GM23338 (cell line): Measurements from ENCODE around the gene NGB. TPM values are rescaled to one million over a fixed set of nuclear protein-coding genes. Genes with fewer than 3 reads are reported as not detected.

Experiments
- ATAC-seq: fragments of 200-7000 bp; cut with Tn5 transposase; 3 replicates; pipeline ENCODE4 v1.9.1; 2020
- DNase-seq: peaks from one replicate; pipeline ENCODE4 v3.0.0-alpha.2; 2015; ENCODE audit warnings: low spot score
- H2AFZ ChIP-seq: fragments of 200-600 bp; sonication (generic); 2 replicates; pipeline ENCODE4 v1.8.0; 2016; ENCODE audit warnings: antibody characterized with exemption, mild to moderate bottlenecking, moderate library complexity
- H3F3A ChIP-seq: fragments of 200-600 bp; sonication (generic); replicated peaks from 2 replicates; pipeline ENCODE4 v1.8.0; 2017; ENCODE audit warnings: antibody characterized with exemption, mixed run types, low read depth
- H3K27ac ChIP-seq: fragments of 200-600 bp; sonication (generic); 2 replicates; pipeline ENCODE4 v1.6.1; 2016; ENCODE audit warnings: low read depth
- H3K27me3 ChIP-seq: fragments of 200-600 bp; sonication (generic); 2 replicates; pipeline ENCODE4 v1.8.0; 2016; ENCODE audit warnings: mild to moderate bottlenecking, mixed run types, moderate library complexity; ENCODE audit not compliant: insufficient read depth
- H3K36me3 ChIP-seq: fragments of 200-600 bp; sonication (generic); 2 replicates; pipeline ENCODE4 v1.8.0; 2016; ENCODE audit warnings: mild to moderate bottlenecking; ENCODE audit not compliant: insufficient read depth
- H3K4me1 ChIP-seq: fragments of 200-600 bp; sonication (generic); 2 replicates; pipeline ENCODE4 v1.8.0; 2016; ENCODE audit warnings: mild to moderate bottlenecking, moderate library complexity; ENCODE audit not compliant: insufficient read depth
- H3K4me2 ChIP-seq: fragments of 200-600 bp; sonication (generic); 2 replicates; pipeline ENCODE4 v1.7.1; 2017; ENCODE audit warnings: mixed run types
- H3K4me3 ChIP-seq: fragments of 200-600 bp; sonication (generic); 2 replicates; pipeline ENCODE4 v1.6.1; 2016; ENCODE audit warnings: mixed run types
- H3K79me2 ChIP-seq: fragments of 200-600 bp; sonication (generic); replicated peaks from 2 replicates; pipeline ENCODE4 v1.8.0; 2017; ENCODE audit warnings: mild to moderate bottlenecking; ENCODE audit not compliant: insufficient read depth
- H3K9me2 ChIP-seq: fragments of 200-600 bp; sonication (generic); 2 replicates; pipeline ENCODE4 v1.8.0; 2017; ENCODE audit not compliant: insufficient read depth
- H4K20me1 ChIP-seq: fragments of 200-600 bp; sonication (generic); replicated peaks from 2 replicates; pipeline ENCODE4 v1.8.0; 2017; ENCODE audit warnings: mild to moderate bottlenecking; ENCODE audit not compliant: insufficient read depth
- H3K27ac Mint-ChIP-seq: 2 replicates; pipeline ENCODE4 v1.8.0; 2020; ENCODE audit warnings: inconsistent platforms, mild to moderate bottlenecking, moderate library complexity, mixed read lengths
- H3K27me3 Mint-ChIP-seq: 3 replicates; pipeline ENCODE4 v1.8.0; 2022; ENCODE audit warnings: low read depth, mild to moderate bottlenecking, moderate library complexity, mixed read lengths, inconsistent platforms; ENCODE audit not compliant: insufficient read depth, poor library complexity
- H3K36me3 Mint-ChIP-seq: 3 replicates; pipeline ENCODE4 v1.8.0; 2021; ENCODE audit warnings: low read depth, mild to moderate bottlenecking, inconsistent platforms, moderate library complexity, mixed read lengths
- H3K4me1 Mint-ChIP-seq: 3 replicates; pipeline ENCODE4 v1.8.0; 2020; ENCODE audit warnings: mild to moderate bottlenecking, inconsistent platforms, mixed read lengths
- H3K4me3 Mint-ChIP-seq: 3 replicates; pipeline ENCODE4 v1.8.0; 2021; ENCODE audit warnings: moderate library complexity, mild to moderate bottlenecking, inconsistent platforms, mixed read lengths
- H3K9me3 Mint-ChIP-seq: 3 replicates; pipeline ENCODE4 v1.8.0; 2020; ENCODE audit warnings: moderate library complexity, mild to moderate bottlenecking, inconsistent platforms, mixed read lengths
- CREB1 ChIP-seq: fragments of 250-450 bp; sonication (Bioruptor Pico); IDR thresholded peaks from 2 replicates; pipeline ENCODE4 v1.5.0; 2020; ENCODE audit warnings: low read depth, mild to moderate bottlenecking, moderate library complexity
- CTCF ChIP-seq, 2 experiments: fragments of 200-600 bp in 1 of 2; sonication (generic) in 1 of 2; conservative IDR thresholded peaks; 2 replicates each; pipeline versions ENCODE4 v1.5.1 to v1.6.1; 2016 to 2017; ENCODE audit warnings: antibody characterized with exemption in 2 of 2, low read depth in 2 of 2, mild to moderate bottlenecking in 2 of 2, moderate library complexity in 1 of 2
- EZH2 ChIP-seq: fragments of 200-600 bp; sonication (generic); IDR thresholded peaks from one replicate; pipeline ENCODE4 v1.8.0; 2017; ENCODE audit warnings: antibody characterized with exemption, mild to moderate bottlenecking, low read depth; ENCODE audit not compliant: unreplicated experiment
- POLR2AphosphoS5 ChIP-seq: IDR thresholded peaks from 2 replicates; pipeline ENCODE4 v1.6.1; 2016; ENCODE audit warnings: antibody characterized with exemption, low read depth
- STAT1 ChIP-seq: IDR thresholded peaks from one replicate; pipeline ENCODE4 v1.6.1; 2016; ENCODE audit warnings: antibody characterized with exemption; ENCODE audit not compliant: unreplicated experiment
- ZNF114 ChIP-seq: fragments of 250-450 bp; sonication (Bioruptor Pico); IDR thresholded peaks from 2 replicates; pipeline ENCODE4 v1.5.0; 2020; ENCODE audit warnings: mild to moderate bottlenecking, moderate library complexity
- ZNF462 ChIP-seq: fragments of 250-450 bp; sonication (Bioruptor Pico); IDR thresholded peaks from 2 replicates; pipeline ENCODE4 v1.5.0; 2020; ENCODE audit warnings: mild to moderate bottlenecking, moderate library complexity
- polyA plus RNA-seq: library from polyadenylated mRNA; unstranded; fragments of >200 nt; fragmentation: Nextera tagmentation; extraction: Ambion mirVana; gene quantifications from 2 replicates; pipeline ENCODE4 v1.2.1, GENCODE V29; 2016
- total RNA-seq: library from RNA; depleted of rRNA; stranded (reverse); fragments of >200 nt; shearing (Covaris generic); gene quantifications from 2 replicates; pipeline ENCODE4 v1.2.3, GENCODE V29; 2014

The NGB gene
- total and polyA plus RNA-seq, 2 experiments from 2014 or later, result 0.21 to 1.0 TPM

GRCh38 chr14:77265187-77265515, 5.9 kb downstream of the NGB start (continued):
- TF ChIP-seq ZNF462, result no peak

- no peaks in the 10 kb centered on the region for H3K36me3 ChIP-seq
- no peak overlapping the region for H3K27ac Mint-ChIP-seq
- H3K27me3 Mint-ChIP-seq, result peaks cover 19% of the 10 kb centered on the region
- H3K9me3 Mint-ChIP-seq, result peaks cover 2% of the 10 kb centered on the region; the same call in 2 of the 3 replicates
- H3F3A ChIP-seq, result peaks cover 4% of the 10 kb centered on the region; the same call in 1 of the 2 replicates
- no peaks in the 10 kb centered on the region for H3K4me1 ChIP-seq
- H2AFZ ChIP-seq, result no peak overlapping the region
- H3K4me3 ChIP-seq, result no peak overlapping the region
- no peaks in the 10 kb centered on the region for H3K36me3 Mint-ChIP-seq
- H3K4me2 ChIP-seq, result no peak overlapping the region
- no peak for TF ChIP-seq CREB1 (CRISPR knock-in tag)
- TF ChIP-seq STAT1, result no peak
- TF ChIP-seq CTCF (conservative IDR thresholded peaks at IDR 0.05; ENCODE audit: low read depth in 2 of 2), result no peak
- TF ChIP-seq ZNF114 (CRISPR knock-in tag), result no peak
- TF ChIP-seq POLR2AphosphoS5, result no peak
- TF ChIP-seq EZH2, result no peak
- no peak overlapping the region for H3K4me3 Mint-ChIP-seq
- ATAC-seq, result no peak
- no peaks in the 10 kb centered on the region for H4K20me1 ChIP-seq
- H3K27me3 ChIP-seq, result peaks cover 17% of the 10 kb centered on the region
- H3K9me2 ChIP-seq, result no peaks in the 10 kb centered on the region
- peaks cover 4% of the 10 kb centered on the region; the same call in 2 of the 3 replicates for H3K4me1 Mint-ChIP-seq
- DNase-seq, result no peak
- H3K27ac ChIP-seq, result no peak overlapping the region
- no peaks in the 10 kb centered on the region for H3K79me2 ChIP-seq
Observed at GRCh38 chr14:77264466-77265186, 6.4 kb downstream of the NGB start.
